Measurements from ENCODE around the gene NDE1.

Gene NDE1

DNA sequence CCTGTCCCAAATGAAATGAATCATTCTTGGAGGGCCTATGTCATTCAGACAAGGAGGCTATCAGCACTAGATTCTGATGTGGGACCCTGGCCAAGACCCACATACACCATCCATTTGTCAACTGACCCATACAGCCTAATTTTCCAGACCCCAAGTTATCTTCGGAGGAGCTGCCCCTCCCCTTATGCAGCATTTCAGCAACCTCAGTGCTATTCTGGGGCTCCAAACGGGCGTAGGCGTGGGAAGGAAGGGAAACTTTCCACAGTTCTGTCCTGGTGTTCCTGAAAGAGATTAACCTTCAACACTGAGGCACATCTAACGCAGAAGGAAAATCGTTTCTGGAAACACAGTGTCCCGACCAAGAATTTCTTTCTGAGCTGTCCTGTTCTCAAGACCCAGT is 120.1 kb downstream of the NDE1 start:
- TF ChIP-seq, protein P1, sequence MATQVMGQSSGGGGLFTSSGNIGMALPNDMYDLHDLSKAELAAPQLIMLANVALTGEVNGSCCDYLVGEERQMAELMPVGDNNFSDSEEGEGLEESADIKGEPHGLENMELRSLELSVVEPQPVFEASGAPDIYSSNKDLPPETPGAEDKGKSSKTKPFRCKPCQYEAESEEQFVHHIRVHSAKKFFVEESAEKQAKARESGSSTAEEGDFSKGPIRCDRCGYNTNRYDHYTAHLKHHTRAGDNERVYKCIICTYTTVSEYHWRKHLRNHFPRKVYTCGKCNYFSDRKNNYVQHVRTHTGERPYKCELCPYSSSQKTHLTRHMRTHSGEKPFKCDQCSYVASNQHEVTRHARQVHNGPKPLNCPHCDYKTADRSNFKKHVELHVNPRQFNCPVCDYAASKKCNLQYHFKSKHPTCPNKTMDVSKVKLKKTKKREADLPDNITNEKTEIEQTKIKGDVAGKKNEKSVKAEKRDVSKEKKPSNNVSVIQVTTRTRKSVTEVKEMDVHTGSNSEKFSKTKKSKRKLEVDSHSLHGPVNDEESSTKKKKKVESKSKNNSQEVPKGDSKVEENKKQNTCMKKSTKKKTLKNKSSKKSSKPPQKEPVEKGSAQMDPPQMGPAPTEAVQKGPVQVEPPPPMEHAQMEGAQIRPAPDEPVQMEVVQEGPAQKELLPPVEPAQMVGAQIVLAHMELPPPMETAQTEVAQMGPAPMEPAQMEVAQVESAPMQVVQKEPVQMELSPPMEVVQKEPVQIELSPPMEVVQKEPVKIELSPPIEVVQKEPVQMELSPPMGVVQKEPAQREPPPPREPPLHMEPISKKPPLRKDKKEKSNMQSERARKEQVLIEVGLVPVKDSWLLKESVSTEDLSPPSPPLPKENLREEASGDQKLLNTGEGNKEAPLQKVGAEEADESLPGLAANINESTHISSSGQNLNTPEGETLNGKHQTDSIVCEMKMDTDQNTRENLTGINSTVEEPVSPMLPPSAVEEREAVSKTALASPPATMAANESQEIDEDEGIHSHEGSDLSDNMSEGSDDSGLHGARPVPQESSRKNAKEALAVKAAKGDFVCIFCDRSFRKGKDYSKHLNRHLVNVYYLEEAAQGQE (IDR thresholded peaks at IDR 0.05; ENCODE audit: low read depth): no peak
- TF ChIP-seq, protein P2, sequence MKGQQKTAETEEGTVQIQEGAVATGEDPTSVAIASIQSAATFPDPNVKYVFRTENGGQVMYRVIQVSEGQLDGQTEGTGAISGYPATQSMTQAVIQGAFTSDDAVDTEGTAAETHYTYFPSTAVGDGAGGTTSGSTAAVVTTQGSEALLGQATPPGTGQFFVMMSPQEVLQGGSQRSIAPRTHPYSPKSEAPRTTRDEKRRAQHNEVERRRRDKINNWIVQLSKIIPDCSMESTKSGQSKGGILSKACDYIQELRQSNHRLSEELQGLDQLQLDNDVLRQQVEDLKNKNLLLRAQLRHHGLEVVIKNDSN (IDR thresholded peaks at IDR 0.05): no peak
- TF ChIP-seq, protein P3, sequence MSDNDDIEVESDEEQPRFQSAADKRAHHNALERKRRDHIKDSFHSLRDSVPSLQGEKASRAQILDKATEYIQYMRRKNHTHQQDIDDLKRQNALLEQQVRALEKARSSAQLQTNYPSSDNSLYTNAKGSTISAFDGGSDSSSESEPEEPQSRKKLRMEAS (IDR thresholded peaks at IDR 0.05): no peak
- no peak for TF ChIP-seq TAF1 (IDR thresholded peaks at IDR 0.05; ENCODE audit: low read depth)
- no peak for TF ChIP-seq TEAD4 (IDR thresholded peaks at IDR 0.05)
- no peak for TF ChIP-seq EGR1 (IDR thresholded peaks at IDR 0.05)
- TF ChIP-seq TCF12 (IDR thresholded peaks at IDR 0.05; ENCODE audit: low read depth): no peak
- TF ChIP-seq RAD21 (IDR thresholded peaks at IDR 0.05; ENCODE audit: low read depth): no peak
- TF ChIP-seq ZBTB7A (IDR thresholded peaks at IDR 0.05; ENCODE audit: low read depth): no peak
- TF ChIP-seq CREB1 (IDR thresholded peaks at IDR 0.05; ENCODE audit: low read depth): no peak
- TF ChIP-seq CEBPB (IDR thresholded peaks at IDR 0.05): no peak
- no peak for TF ChIP-seq EP300 (IDR thresholded peaks at IDR 0.05; ENCODE audit: borderline replicate concordance)
- TF ChIP-seq FOXM1 (IDR thresholded peaks at IDR 0.05; ENCODE audit: borderline replicate concordance, low read depth): no peak
- no peak for TF ChIP-seq NFIC (IDR thresholded peaks at IDR 0.05)
- no peak for TF ChIP-seq YY1 (IDR thresholded peaks at IDR 0.05; ENCODE audit: low read depth)

DNA sequence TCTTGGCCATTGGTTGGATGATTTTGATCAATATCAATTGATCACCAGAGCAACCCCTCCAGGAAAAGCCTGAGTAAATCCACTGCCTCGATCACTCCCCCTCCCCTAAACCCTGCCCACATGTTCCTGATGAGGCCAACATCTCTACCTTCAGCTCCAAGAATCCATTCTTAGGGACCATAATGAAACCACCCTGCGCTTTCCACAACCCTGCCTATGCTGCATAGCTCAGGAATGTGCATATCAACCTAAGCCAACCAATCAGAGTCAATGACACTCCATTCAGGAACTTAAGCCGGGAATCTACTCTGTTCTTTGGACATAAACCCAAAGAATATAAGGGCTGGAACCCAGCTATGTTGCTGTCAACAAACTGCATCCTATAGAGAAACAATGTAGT is 120.5 kb downstream of the NDE1 start:
- TF ChIP-seq ZBTB7A (IDR thresholded peaks at IDR 0.05; ENCODE audit: low read depth): no peak
- no peak for TF ChIP-seq CEBPB (IDR thresholded peaks at IDR 0.05)
- TF ChIP-seq TAF1 (IDR thresholded peaks at IDR 0.05; ENCODE audit: low read depth): no peak
- TF ChIP-seq, protein P1 (IDR thresholded peaks at IDR 0.05; ENCODE audit: low read depth): no peak

DNA sequence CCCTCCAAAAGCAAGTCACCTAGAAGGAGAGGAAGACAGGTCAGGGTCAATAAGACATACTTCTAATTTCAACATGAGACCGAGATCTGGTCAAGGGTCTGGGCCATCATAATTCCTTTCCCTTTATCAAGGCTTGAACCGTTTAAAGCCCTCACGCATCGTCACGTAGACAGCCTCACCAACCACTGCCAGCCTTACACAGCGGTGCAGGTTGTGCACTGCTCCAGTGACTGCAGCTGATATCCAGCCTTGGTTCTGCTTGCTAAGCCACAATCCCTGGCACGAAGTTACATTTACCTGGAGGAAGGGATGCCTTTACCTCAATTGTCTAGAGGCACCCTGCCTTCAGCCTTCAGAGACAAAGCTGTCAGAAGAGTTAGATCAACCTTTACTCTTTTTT is 121.6 kb downstream of the NDE1 start:
- TF ChIP-seq TEAD4 (IDR thresholded peaks at IDR 0.05) (no peak), EP300 (IDR thresholded peaks at IDR 0.05; ENCODE audit: borderline replicate concordance) (no peak), ZBTB7A (IDR thresholded peaks at IDR 0.05; ENCODE audit: low read depth) (no peak), RAD21 (IDR thresholded peaks at IDR 0.05; ENCODE audit: low read depth) (no peak)

DNA sequence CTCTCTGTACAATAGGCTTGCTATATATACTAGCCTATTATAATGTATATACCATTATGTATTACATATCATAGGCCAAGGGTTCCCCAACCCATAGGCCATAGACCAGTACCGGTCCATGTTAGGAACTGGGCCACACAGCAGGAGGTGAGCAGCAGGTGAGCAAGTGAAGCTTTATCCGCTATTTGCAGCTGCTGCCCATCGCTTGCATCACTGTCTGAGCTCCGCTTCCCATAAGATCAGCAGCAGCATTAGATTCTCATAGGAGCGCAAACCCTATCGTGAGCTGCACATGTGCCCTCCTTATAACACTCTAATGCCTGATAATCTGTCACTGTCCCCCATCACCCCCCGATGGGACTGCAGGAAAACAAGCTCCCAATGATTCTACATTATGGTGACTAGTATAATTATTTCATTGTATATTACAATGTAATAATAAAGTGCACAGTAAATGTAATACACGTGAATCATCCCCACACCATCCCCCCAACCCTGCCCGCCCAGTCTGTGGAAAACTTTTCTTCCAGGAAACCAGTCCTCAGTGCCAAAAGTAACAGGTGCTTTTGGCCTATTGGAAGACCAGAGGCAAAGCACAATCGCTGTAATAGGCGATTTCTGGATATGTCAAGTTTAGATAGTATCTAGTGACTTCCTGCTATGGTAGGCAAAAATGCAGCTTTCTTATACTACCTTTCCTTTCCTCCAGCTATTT is 122.7 kb downstream of the NDE1 start:
- TF ChIP-seq TCF12 (IDR thresholded peaks at IDR 0.05; ENCODE audit: low read depth): no peak
- TF ChIP-seq FOXM1 (IDR thresholded peaks at IDR 0.05; ENCODE audit: borderline replicate concordance, low read depth): no peak
- TF ChIP-seq TEAD4 (IDR thresholded peaks at IDR 0.05): no peak
- no peak for TF ChIP-seq NFIC (IDR thresholded peaks at IDR 0.05)
- TF ChIP-seq CREB1 (IDR thresholded peaks at IDR 0.05; ENCODE audit: low read depth): no peak
- TF ChIP-seq, protein P2 (IDR thresholded peaks at IDR 0.05): no peak
- TF ChIP-seq, protein P1 (IDR thresholded peaks at IDR 0.05; ENCODE audit: low read depth): no peak
- no peak for TF ChIP-seq RAD21 (IDR thresholded peaks at IDR 0.05; ENCODE audit: low read depth)
- no peak for TF ChIP-seq YY1 (IDR thresholded peaks at IDR 0.05; ENCODE audit: low read depth)
- TF ChIP-seq EP300 (IDR thresholded peaks at IDR 0.05; ENCODE audit: borderline replicate concordance): no peak
- no peak for TF ChIP-seq TAF1 (IDR thresholded peaks at IDR 0.05; ENCODE audit: low read depth)
- no peak for TF ChIP-seq ZBTB7A (IDR thresholded peaks at IDR 0.05; ENCODE audit: low read depth)
- TF ChIP-seq CEBPB (IDR thresholded peaks at IDR 0.05): no peak
- TF ChIP-seq, protein P3 (IDR thresholded peaks at IDR 0.05): no peak
- no peak for TF ChIP-seq EGR1 (IDR thresholded peaks at IDR 0.05)
